Loucy (cell line): Measurements from ENCODE around the gene PRDM7.

ENCODE experiments used
- H2AFZ ChIP-seq: fragments of 200-600 bp; sonication (generic); 2 replicates; pipeline ENCODE4 v1.6.0; 2016; ENCODE audit warnings: antibody characterized with exemption, mild to moderate bottlenecking, low read length, moderate library complexity
- H3F3A ChIP-seq: fragments of 200-600 bp; 2 replicates; pipeline ENCODE4 v1.6.0; 2016; ENCODE audit warnings: antibody characterized with exemption, low read depth, mild to moderate bottlenecking
- H3K27me3 ChIP-seq: fragments of 200-600 bp; sonication (generic); 2 replicates; pipeline ENCODE4 v1.6.1; 2014; ENCODE audit warnings: low read length, mild to moderate bottlenecking; ENCODE audit not compliant: insufficient read depth, poor library complexity, severe bottlenecking
- H3K36me3 ChIP-seq: fragments of 200-600 bp; sonication (generic); 2 replicates; pipeline ENCODE4 v1.6.1; 2016; ENCODE audit warnings: low read length; ENCODE audit not compliant: insufficient read depth
- H3K4me1 ChIP-seq: fragments of 200-600 bp; sonication (generic); 2 replicates; pipeline ENCODE4 v1.5.1; 2014; ENCODE audit warnings: low read length, mild to moderate bottlenecking; ENCODE audit not compliant: insufficient read depth, poor library complexity, severe bottlenecking
- H3K4me2 ChIP-seq: fragments of 200-600 bp; sonication (generic); 2 replicates; pipeline ENCODE4 v1.6.0; 2014; ENCODE audit warnings: antibody characterized with exemption, low read length, low read depth, mild to moderate bottlenecking; ENCODE audit not compliant: poor library complexity, severe bottlenecking
- H3K4me3 ChIP-seq: fragments of 200-600 bp; sonication (generic); 2 replicates; pipeline ENCODE4 v1.5.1; 2014; ENCODE audit warnings: low read length, mild to moderate bottlenecking, mixed read lengths; ENCODE audit not compliant: poor library complexity, severe bottlenecking
- H3K79me2 ChIP-seq: fragments of 200-600 bp; sonication (generic); 2 replicates; pipeline ENCODE4 v1.6.1; 2014; ENCODE audit warnings: low read length; ENCODE audit not compliant: insufficient read depth
- H3K9ac ChIP-seq: fragments of 200-600 bp; sonication (generic); 2 replicates; pipeline ENCODE4 v1.6.0; 2014; ENCODE audit warnings: mild to moderate bottlenecking, low read depth, low read length, moderate library complexity; ENCODE audit not compliant: poor library complexity, severe bottlenecking
- H3K9me2 ChIP-seq: fragments of 200-600 bp; sonication (generic); replicated peaks from 2 replicates; pipeline ENCODE4 v1.6.1; 2016; ENCODE audit warnings: low read depth, low read length, mixed read lengths
- H3K9me3 ChIP-seq: fragments of 200-600 bp; sonication (generic); 2 replicates; pipeline ENCODE4 v1.6.1; 2014; ENCODE audit warnings: mild to moderate bottlenecking, antibody characterized with exemption, low read length, low read depth; ENCODE audit not compliant: insufficient read depth
- H4K20me1 ChIP-seq: fragments of 200-600 bp; sonication (generic); 2 replicates; pipeline ENCODE4 v1.6.0; 2014; ENCODE audit warnings: antibody characterized with exemption, low read length, mild to moderate bottlenecking; ENCODE audit not compliant: insufficient read depth, poor library complexity, severe bottlenecking
- EZH2phosphoT487 ChIP-seq: fragments of 200-600 bp; IDR thresholded peaks from 2 replicates; pipeline ENCODE4 v1.6.1; 2018; ENCODE audit warnings: antibody characterized with exemption, mild to moderate bottlenecking, moderate library complexity, borderline replicate concordance
- TF ChIP-seq, protein P1 (sequence below): fragments of 200-600 bp; sonication (generic); conservative IDR thresholded peaks from 2 replicates; pipeline ENCODE4 v1.5.1; 2014; ENCODE audit warnings: mild to moderate bottlenecking, antibody characterized with exemption, low read length

The PRDM7 gene

DNA sequence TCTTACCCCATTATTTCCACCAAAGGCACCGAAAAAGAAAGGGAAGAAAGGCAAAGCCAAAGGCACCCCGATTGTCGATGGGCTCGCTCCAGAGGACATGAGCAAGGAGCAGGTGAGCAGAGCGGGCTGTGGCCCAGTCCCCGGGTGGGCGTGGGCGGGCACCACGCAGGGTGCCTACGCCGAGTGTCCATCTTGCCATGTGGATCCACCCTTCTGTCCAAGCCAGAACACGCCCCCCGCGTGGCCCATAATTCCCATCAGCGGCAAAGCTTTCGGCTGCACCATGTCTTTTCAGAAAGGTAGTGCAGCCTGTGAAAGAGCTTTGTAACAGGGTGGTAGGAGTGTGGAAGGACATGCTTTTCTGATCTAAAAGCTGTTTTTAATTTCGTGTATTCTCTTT is 49.5 kb downstream of the PRDM7 start:
- Histone ChIP-seq H3F3A (no peaks in the 10 kb centered on the region), H3K27me3 (no peaks in the 10 kb centered on the region), H3K9ac (no peak overlapping the region), H3K9me3 (no peaks in the 10 kb centered on the region), H3K36me3 (no peaks in the 10 kb centered on the region), H4K20me1 (no peaks in the 10 kb centered on the region), H3K4me1 (peaks cover 9% of the 10 kb centered on the region), H3K4me3 (no peak overlapping the region), H2AFZ (no peak overlapping the region), H3K79me2 (no peaks in the 10 kb centered on the region), H3K9me2 (no peaks in the 10 kb centered on the region), H3K4me2 (no peak overlapping the region)
- TF ChIP-seq, protein P1, sequence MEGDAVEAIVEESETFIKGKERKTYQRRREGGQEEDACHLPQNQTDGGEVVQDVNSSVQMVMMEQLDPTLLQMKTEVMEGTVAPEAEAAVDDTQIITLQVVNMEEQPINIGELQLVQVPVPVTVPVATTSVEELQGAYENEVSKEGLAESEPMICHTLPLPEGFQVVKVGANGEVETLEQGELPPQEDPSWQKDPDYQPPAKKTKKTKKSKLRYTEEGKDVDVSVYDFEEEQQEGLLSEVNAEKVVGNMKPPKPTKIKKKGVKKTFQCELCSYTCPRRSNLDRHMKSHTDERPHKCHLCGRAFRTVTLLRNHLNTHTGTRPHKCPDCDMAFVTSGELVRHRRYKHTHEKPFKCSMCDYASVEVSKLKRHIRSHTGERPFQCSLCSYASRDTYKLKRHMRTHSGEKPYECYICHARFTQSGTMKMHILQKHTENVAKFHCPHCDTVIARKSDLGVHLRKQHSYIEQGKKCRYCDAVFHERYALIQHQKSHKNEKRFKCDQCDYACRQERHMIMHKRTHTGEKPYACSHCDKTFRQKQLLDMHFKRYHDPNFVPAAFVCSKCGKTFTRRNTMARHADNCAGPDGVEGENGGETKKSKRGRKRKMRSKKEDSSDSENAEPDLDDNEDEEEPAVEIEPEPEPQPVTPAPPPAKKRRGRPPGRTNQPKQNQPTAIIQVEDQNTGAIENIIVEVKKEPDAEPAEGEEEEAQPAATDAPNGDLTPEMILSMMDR, result no peak
- TF ChIP-seq EZH2phosphoT487, result no peak

DNA sequence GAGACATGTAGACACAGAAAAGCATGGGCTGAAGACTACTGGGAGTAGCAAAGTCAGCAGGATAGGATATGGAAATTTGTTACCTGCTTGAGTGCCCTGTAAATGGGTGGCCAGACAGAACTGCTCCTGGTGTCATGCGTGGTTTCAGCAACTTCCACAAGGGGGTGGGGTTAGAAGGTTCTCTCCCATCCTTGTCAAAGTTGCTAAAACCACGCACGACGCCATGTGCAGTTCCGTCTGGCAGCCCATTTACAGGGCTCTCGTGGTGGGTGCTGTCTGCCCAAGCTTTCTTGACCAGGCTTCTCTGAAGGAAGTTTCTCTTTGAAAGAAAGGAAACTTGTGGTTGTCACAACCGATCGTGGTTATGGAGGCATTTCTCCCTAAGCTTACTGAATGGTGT is 51.0 kb downstream of the PRDM7 start:
- H3K36me3 ChIP-seq, result no peaks in the 10 kb centered on the region
- no peaks in the 10 kb centered on the region for H3K27me3 ChIP-seq
- H3K4me2 ChIP-seq, result peak overlapping the region; percentile 59
- H3K9me3 ChIP-seq, result no peaks in the 10 kb centered on the region
- H3F3A ChIP-seq, result no peaks in the 10 kb centered on the region
- no peak for TF ChIP-seq EZH2phosphoT487
- TF ChIP-seq, protein P1, result no peak
- H2AFZ ChIP-seq, result peak overlapping the region; percentile 57; the same call in 1 of the 2 replicates
- H3K9me2 ChIP-seq, result no peaks in the 10 kb centered on the region
- H3K79me2 ChIP-seq, result no peaks in the 10 kb centered on the region
- H3K4me1 ChIP-seq, result peaks cover 20% of the 10 kb centered on the region
- H3K9ac ChIP-seq, result peak overlapping the region; percentile 50
- H3K4me3 ChIP-seq, result peak overlapping the region; percentile 43
- no peaks in the 10 kb centered on the region for H4K20me1 ChIP-seq

DNA sequence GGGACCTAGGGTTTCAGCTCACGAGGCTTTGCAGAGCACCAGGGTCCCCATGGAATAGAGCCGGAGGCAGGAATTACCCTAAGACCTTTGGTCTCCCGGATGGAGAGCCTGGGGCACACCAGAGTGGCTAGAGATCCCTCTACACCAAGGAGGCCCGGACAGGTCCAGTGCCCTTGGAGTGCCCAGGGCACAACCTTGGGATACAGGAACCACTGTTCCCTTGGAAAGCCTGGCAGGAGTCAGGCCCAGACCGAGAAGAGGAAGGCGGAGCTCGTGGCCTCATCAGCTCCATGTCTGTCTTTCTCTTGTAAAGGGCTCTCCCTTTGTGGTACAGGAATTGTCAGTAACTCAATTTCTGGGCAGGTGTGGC is 54.1 kb downstream of the PRDM7 start:
- H4K20me1 ChIP-seq, result no peaks in the 10 kb centered on the region
- no peaks in the 10 kb centered on the region for H3K27me3 ChIP-seq
- no peak overlapping the region for H2AFZ ChIP-seq
- H3K9ac ChIP-seq, result peak overlapping the region; percentile 80
- no peaks in the 10 kb centered on the region for H3F3A ChIP-seq
- no peaks in the 10 kb centered on the region for H3K36me3 ChIP-seq
- peaks cover 25% of the 10 kb centered on the region for H3K4me1 ChIP-seq
- H3K4me3 ChIP-seq, result peak overlapping the region; percentile 74
- no peak for TF ChIP-seq EZH2phosphoT487
- TF ChIP-seq, protein P1, result no peak
- no peaks in the 10 kb centered on the region for H3K79me2 ChIP-seq
- peak overlapping the region; percentile 78 for H3K4me2 ChIP-seq
- H3K9me3 ChIP-seq, result no peaks in the 10 kb centered on the region
- H3K9me2 ChIP-seq, result no peaks in the 10 kb centered on the region
